H1 (cell line): ENCODE results near the gene TBC1D25. TPM values are rescaled to one million over a fixed set of nuclear protein-coding genes. Genes with fewer than 3 reads are reported as not detected.

Source experiments
- CTCF ChIA-PET: fragments of 300-600 bp; sonication (Branson Sonifier 250); formaldehyde crosslinking; loops from one replicate; lab custom pipeline; 2021; ENCODE audit not compliant: partially characterized antibody; lab: Charles Lee
- POLR2A ChIA-PET: fragments of 300-600 bp; sonication (Branson Sonifier 250); formaldehyde crosslinking; loops from one replicate; lab custom pipeline; 2021; ENCODE audit warnings: inconsistent platforms; ENCODE audit not compliant: partially characterized antibody; lab: Charles Lee
- DNase-seq, 2 experiments: peaks; one replicate each; pipeline versions ENCODE4 v3.0.0 to v3.0.0-alpha.2; 2010 to 2022; ENCODE audit warnings: low spot score in 2 of 2, low read depth in 1 of 2, mixed read lengths in 1 of 2
- FAIRE-seq: peaks from 2 replicates; lab custom pipeline; 2011; peaks lifted over from hg19 to GRCh38; lab: Jason Lieb, UNC
- H2AFZ ChIP-seq: 2 replicates; pipeline ENCODE4 v1.8.1; 2012; ENCODE audit warnings: low read length, inconsistent platforms
- H2AK5ac ChIP-seq: 2 replicates; pipeline ENCODE4 v1.6.1; 2013; ENCODE audit warnings: low read depth, low read length
- H2BK120ac ChIP-seq: replicated peaks from 2 replicates; pipeline ENCODE3; 2013; ENCODE audit warnings: low read depth, low read length, inconsistent platforms
- H2BK12ac ChIP-seq: 2 replicates; pipeline ENCODE4 v1.6.1; 2013; ENCODE audit warnings: low read depth, low read length
- H2BK15ac ChIP-seq: 2 replicates; pipeline ENCODE4 v1.6.1; 2013; ENCODE audit warnings: low read length
- H2BK20ac ChIP-seq: 2 replicates; pipeline ENCODE4 v1.6.1; 2013; ENCODE audit warnings: low read length
- H2BK5ac ChIP-seq: 2 replicates; pipeline ENCODE4 v1.6.1; 2013; ENCODE audit warnings: low read depth, low read length
- H3K14ac ChIP-seq: 2 replicates; pipeline ENCODE4 v1.6.1; 2013; ENCODE audit warnings: inconsistent platforms; ENCODE audit not compliant: insufficient read length
- H3K18ac ChIP-seq: 2 replicates; pipeline ENCODE4 v1.6.1; 2013; ENCODE audit warnings: low read length; ENCODE audit errors: extremely low read depth
- H3K23ac ChIP-seq: 2 replicates; pipeline ENCODE4 v1.6.1; 2013; ENCODE audit warnings: inconsistent platforms; ENCODE audit not compliant: insufficient read length
- H3K23me2 ChIP-seq: 2 replicates; pipeline ENCODE4 v1.6.1; 2013; ENCODE audit warnings: low read depth, low read length
- H3K27ac ChIP-seq: 2 replicates; pipeline ENCODE4 v1.6.1; 2011; ENCODE audit warnings: low read depth, low read length, inconsistent platforms
- H3K27me3 ChIP-seq, 4 experiments: replicated peaks in 1 of 4; 1 replicate in 1 of 4; 2 replicates in 3 of 4; pipeline versions ENCODE4 v1.6.1 to v1.8.1; 2011 to 2013; ENCODE audit warnings: low read length in 3 of 4, mild to moderate bottlenecking in 3 of 4, inconsistent platforms in 2 of 4, mixed read lengths in 2 of 4, moderate library complexity in 1 of 4; ENCODE audit not compliant: control insufficient read depth in 3 of 4, insufficient read depth in 3 of 4; ENCODE audit errors: extremely low read depth in 1 of 4
- H3K36me3 ChIP-seq, 4 experiments: 2 replicates each; pipeline versions ENCODE4 v1.6.1 to v1.8.1; 2011 to 2013; ENCODE audit warnings: mild to moderate bottlenecking in 4 of 4, low read length in 3 of 4, moderate library complexity in 2 of 4, control low read depth in 1 of 4, inconsistent platforms in 1 of 4; ENCODE audit not compliant: insufficient read depth in 4 of 4, control insufficient read depth in 2 of 4
- H3K4ac ChIP-seq: replicated peaks from 2 replicates; pipeline ENCODE3; 2013; ENCODE audit warnings: low read length, low read depth, mixed read lengths, inconsistent platforms; ENCODE audit not compliant: insufficient read length
- H3K4me1 ChIP-seq, 4 experiments: replicated peaks in 1 of 4; 1 replicate in 1 of 4; 2 replicates in 3 of 4; pipeline versions ENCODE4 v1.6.1 to v1.8.1; 2011 to 2013; ENCODE audit warnings: low read length in 3 of 4, inconsistent platforms in 2 of 4, mixed read lengths in 1 of 4; ENCODE audit not compliant: insufficient read depth in 4 of 4, control insufficient read depth in 3 of 4
- H3K4me2 ChIP-seq, 2 experiments: 2 replicates each; pipeline versions ENCODE4 v1.6.1 to v1.8.1; 2011 to 2013; ENCODE audit warnings: low read depth in 2 of 2, low read length in 2 of 2, control low read depth in 1 of 2, inconsistent platforms in 1 of 2, mild to moderate bottlenecking in 1 of 2; ENCODE audit not compliant: insufficient read depth in 1 of 2
- H3K4me3 ChIP-seq, 4 experiments: fragments of 200-600, 300-600 bp in 1 of 4; sonication (generic), shearing (Covaris generic), sonication (Bioruptor Twin) in 1 of 4; 2 replicates each; pipeline versions ENCODE4 v1.5.1 to v1.8.1; 2011 to 2016; ENCODE audit warnings: low read length in 4 of 4, low read depth in 3 of 4, control low read depth in 2 of 4, inconsistent platforms in 2 of 4, mild to moderate bottlenecking in 2 of 4, mixed read lengths in 1 of 4, moderate library complexity in 1 of 4; ENCODE audit not compliant: insufficient read depth in 2 of 4; ENCODE audit errors: extremely low read depth in 1 of 4
- H3K56ac ChIP-seq: replicated peaks from 2 replicates; pipeline ENCODE3; 2013; ENCODE audit warnings: low read depth, mild to moderate bottlenecking, mixed read lengths, low read length, inconsistent platforms; ENCODE audit not compliant: insufficient read length
- H3K79me1 ChIP-seq: 2 replicates; pipeline ENCODE4 v1.6.1; 2013; ENCODE audit warnings: low read depth, low read length, control low read depth
- H3K79me2 ChIP-seq, 2 experiments: 2 replicates each; pipeline versions ENCODE4 v1.6.1 to v1.8.1; 2012 to 2013; ENCODE audit warnings: low read length in 2 of 2, mild to moderate bottlenecking in 2 of 2, inconsistent platforms in 1 of 2; ENCODE audit not compliant: insufficient read depth in 2 of 2, control insufficient read depth in 1 of 2
- H3K9ac ChIP-seq, 4 experiments: replicated peaks in 1 of 4; 1 replicate in 1 of 4; 2 replicates in 3 of 4; pipeline versions ENCODE4 v1.6.1 to v1.8.1; 2011 to 2013; ENCODE audit warnings: low read depth in 3 of 4, low read length in 3 of 4, control low read depth in 2 of 4, mild to moderate bottlenecking in 2 of 4, moderate library complexity in 2 of 4, inconsistent platforms in 1 of 4; ENCODE audit errors: extremely low read depth in 1 of 4
- H3K9me3 ChIP-seq, 2 experiments: 2 replicates each; pipeline versions ENCODE4 v1.6.1 to v1.8.1; 2012 to 2013; ENCODE audit warnings: mild to moderate bottlenecking in 2 of 2, moderate library complexity in 2 of 2, control low read depth in 1 of 2, inconsistent platforms in 1 of 2, low read depth in 1 of 2, low read length in 1 of 2, mixed read lengths in 1 of 2; ENCODE audit not compliant: insufficient read depth in 2 of 2
- H4K20me1 ChIP-seq, 2 experiments: replicated peaks in 1 of 2; 2 replicates each; pipeline versions ENCODE3 to v1.8.1; 2011 to 2013; ENCODE audit warnings: inconsistent platforms in 2 of 2, low read length in 2 of 2, mild to moderate bottlenecking in 1 of 2; ENCODE audit not compliant: insufficient read depth in 2 of 2, control insufficient read depth in 1 of 2
- H4K5ac ChIP-seq: 2 replicates; pipeline ENCODE4 v1.6.1; 2013; ENCODE audit warnings: low read length, low read depth, mixed read lengths, inconsistent platforms; ENCODE audit not compliant: insufficient read length
- H4K8ac ChIP-seq: 2 replicates; pipeline ENCODE4 v1.8.0; 2013; ENCODE audit warnings: mild to moderate bottlenecking, moderate library complexity, low read length, inconsistent platforms; ENCODE audit not compliant: insufficient read depth; ENCODE audit errors: extremely low read depth
- H4K91ac ChIP-seq: replicated peaks from 2 replicates; pipeline ENCODE3; 2013; ENCODE audit warnings: low read length, mixed read lengths, inconsistent platforms; ENCODE audit not compliant: insufficient read length
- CBX5 ChIP-seq: fragments of 300-800, 300-1000 bp; sonication (generic); IDR thresholded peaks from 2 replicates; pipeline ENCODE4 v1.7.1; 2016; ENCODE audit warnings: antibody characterized with exemption, low read length, low read depth
- CEBPB ChIP-seq: IDR thresholded peaks from 2 replicates; pipeline ENCODE4 v1.6.1; 2012; ENCODE audit warnings: low read depth, low read length
- CHD1 ChIP-seq: IDR thresholded peaks from 2 replicates; pipeline ENCODE4 v1.6.1; 2012; ENCODE audit warnings: low read depth, low read length, improper control_type of control experiment
- CHD2 ChIP-seq: IDR thresholded peaks from 2 replicates; pipeline ENCODE4 v1.6.1; 2012; ENCODE audit warnings: low read length, improper control_type of control experiment
- CREB1 ChIP-seq: IDR thresholded peaks from 2 replicates; pipeline ENCODE4 v1.6.1; 2012; ENCODE audit warnings: inconsistent platforms
- EP300 ChIP-seq, 2 experiments: IDR thresholded peaks; 1 replicate in 1 of 2; 2 replicates in 1 of 2; pipeline ENCODE4 v1.6.1; 2011 to 2012; ENCODE audit warnings: low read depth in 2 of 2, low read length in 2 of 2, mild to moderate bottlenecking in 2 of 2, borderline replicate concordance in 1 of 2, inconsistent platforms in 1 of 2, moderate library complexity in 1 of 2
- FOSL1 ChIP-seq: IDR thresholded peaks from 2 replicates; pipeline ENCODE4 v1.6.1; 2011; ENCODE audit warnings: mild to moderate bottlenecking, low read depth, low read length, moderate library complexity; ENCODE audit not compliant: insufficient read depth
- HDAC2 ChIP-seq, 2 experiments: fragments of 300-600 bp in 1 of 2; sonication (generic) in 1 of 2; IDR thresholded peaks; 2 replicates each; pipeline ENCODE4 v1.6.1; 2011 to 2012; ENCODE audit warnings: low read depth in 2 of 2, low read length in 2 of 2, mild to moderate bottlenecking in 2 of 2, moderate library complexity in 2 of 2, borderline replicate concordance in 1 of 2, inconsistent platforms in 1 of 2
- NANOG ChIP-seq: IDR thresholded peaks from 2 replicates; pipeline ENCODE4 v1.6.1; 2011; ENCODE audit warnings: low read length, low read depth, mild to moderate bottlenecking, inconsistent platforms; ENCODE audit not compliant: insufficient read depth, poor library complexity, severe bottlenecking
- PHF8 ChIP-seq: fragments of 200-600 bp; sonication (generic); conservative IDR thresholded peaks from 2 replicates; pipeline ENCODE4 v1.7.1; 2012; ENCODE audit warnings: low read depth, mild to moderate bottlenecking, inconsistent platforms, low read length, moderate library complexity
- POLR2AphosphoS5 ChIP-seq: IDR thresholded peaks from 2 replicates; pipeline ENCODE4 v1.6.1; 2011; ENCODE audit warnings: low read depth, low read length
- RBBP5 ChIP-seq: IDR thresholded peaks from 2 replicates; pipeline ENCODE4 v1.7.1; 2012; ENCODE audit warnings: low read depth, mild to moderate bottlenecking, inconsistent platforms, low read length, moderate library complexity, borderline replicate concordance
- RNF2 ChIP-seq: fragments of 200-900, 300-1000 bp; sonication (generic); IDR thresholded peaks from 2 replicates; pipeline ENCODE4 v1.7.1; 2016; ENCODE audit warnings: borderline replicate concordance, low read depth, mild to moderate bottlenecking, antibody characterized with exemption, low read length; ENCODE audit not compliant: poor library complexity, severe bottlenecking; ENCODE audit errors: missing control alignments
- WGBS, 2 experiments: shearing (Covaris generic) in 1 of 2; methylation state at CpG; one replicate each; pipeline versions ENCODE4 v1.1.6 to v1.1.7; 2013 to 2015; ENCODE audit warnings: low lambda C conversion rate in 2 of 2, mixed read lengths in 2 of 2, inconsistent platforms in 1 of 2, low coverage in 1 of 2, missing lambda C conversion rate in 1 of 2; ENCODE audit not compliant: insufficient replicate concordance in 2 of 2, insufficient coverage in 1 of 2, insufficient read length in 1 of 2; ENCODE audit errors: extremely low coverage in 1 of 2, missing lambda C conversion rate in 1 of 2; 5-methylcytosine and 5-hydroxymethylcytosine counted together
- polyA plus RNA-seq, 7 experiments: library from polyadenylated mRNA; depleted of rRNA in 3 of 7; stranded (reverse) in 5 of 7; unstranded in 2 of 7; fragments of >200 nt in 5 of 7; fragments of 200-250 nt in 2 of 7; gene quantifications; 1 replicate in 5 of 7; 2 replicates in 1 of 7; 4 replicates in 1 of 7; pipeline versions ENCODE4 v1.2.1 to v1.2.3, GENCODE V29; 2011 to 2013; ENCODE audit warnings: missing spikeins in 2 of 7, mixed read lengths in 2 of 7
- total RNA-seq: library from RNA; stranded (reverse); fragmentation: NEBNext Ultra II Directional; extraction: Animal tissue kit (Norgen Biotek cat#: 25700); gene quantifications from 2 replicates; pipeline ENCODE4 v1.2.1, GENCODE V29; 2021

Gene TBC1D25
- total and polyA plus RNA-seq, 2 of the 8 experiments (the other 6 are each of a cell fraction or from before 2014, with no cell fraction given), result 6.5 to 6.8 TPM

DNA sequence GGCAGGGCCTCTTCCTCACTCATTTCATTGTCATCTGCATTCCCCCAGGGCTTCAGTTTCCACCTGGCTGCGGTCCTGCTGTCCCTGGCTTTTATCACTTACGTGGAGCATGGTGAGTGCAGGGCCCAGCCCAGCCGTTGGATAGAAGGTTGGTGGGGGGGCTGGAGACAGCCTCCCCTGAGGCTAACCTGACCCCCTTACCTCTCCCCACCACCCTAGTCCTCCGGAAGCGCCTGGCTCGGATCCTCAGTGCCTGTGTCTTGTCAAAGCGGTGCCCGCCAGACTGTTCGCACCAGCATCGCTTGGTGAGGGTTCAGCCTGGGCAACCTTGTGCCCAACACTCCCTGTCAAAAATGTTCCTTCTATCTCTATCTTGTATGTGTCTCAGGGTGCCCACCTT, 23.7 kb upstream of the TBC1D25 start:
- Histone ChIP-seq H4K5ac (no peak overlapping the region), H3K23me2 (no peaks in the 10 kb centered on the region), H3K9ac (no peak overlapping the region), H3K9me3 (no peaks in the 10 kb centered on the region), H2BK5ac (no peak overlapping the region), H2AK5ac (no peak overlapping the region), H3K27me3 (no peaks in the 10 kb centered on the region), H2BK120ac (no peak overlapping the region), H2BK15ac (no peak overlapping the region), H3K4me1 (no peaks in the 10 kb centered on the region), H4K91ac (no peak overlapping the region), H3K14ac (no peak overlapping the region), H3K18ac (no peak overlapping the region), H2BK12ac (no peak overlapping the region), H3K4me3 (no peak overlapping the region), H3K79me1 (no peaks in the 10 kb centered on the region), H3K23ac (no peak overlapping the region), H3K27ac (no peak overlapping the region)
- 96% methylated on average over 8 of the region's 10 CpGs; no CpG with 5 or more reads in 1 of the 2 experiments for WGBS, 2 experiments
- POLR2A ChIA-PET, result no interaction called here
- DNase-seq, result no peak
- TF ChIP-seq CHD2, result no peak
- TF ChIP-seq RBBP5, result no peak
- no peak for TF ChIP-seq CEBPB
- TF ChIP-seq RNF2, result no peak
- no peak for TF ChIP-seq CHD1
- no peak for TF ChIP-seq EP300 (IDR thresholded peaks at IDR 0.05; ENCODE audit: borderline replicate concordance in 1 of 2, low read depth in 2 of 2, low read length in 2 of 2)
- no peak for TF ChIP-seq PHF8
- no peak for TF ChIP-seq NANOG
- TF ChIP-seq CREB1, result no peak
- no peak for TF ChIP-seq POLR2AphosphoS5
- TF ChIP-seq FOSL1, result no peak
- TF ChIP-seq CBX5, result no peak
- no peak for TF ChIP-seq HDAC2 (IDR thresholded peaks at IDR 0.05; ENCODE audit: borderline replicate concordance in 1 of 2, low read depth in 2 of 2, low read length in 2 of 2)
- TF ChIP-seq, all 59 proteins: peak for 0
- Histone ChIP-seq H2BK20ac (no peak overlapping the region), H2AFZ (no peak overlapping the region), H3K4ac (no peak overlapping the region), H4K8ac (no peak overlapping the region; the same call in 1 of the 2 replicates), H3K56ac (no peak overlapping the region), H3K4me2 (no peak overlapping the region), H3K36me3 (peaks cover 0 to 2% (median 0%) of the 10 kb centered on the region in 4 experiments; a peak in 3 of 8 replicates), H3K79me2 (no peaks in the 10 kb centered on the region), H4K20me1 (no peaks in the 10 kb centered on the region)
- FAIRE-seq, result no peak
- CTCF ChIA-PET, result no interaction called here
